GM13976 (cell line): ENCODE data around the gene DLX2.

ENCODE experiments used
- DNase-seq: peaks from one replicate; pipeline ENCODE4 v3.0.0; 2012; ENCODE audit warnings: low spot score
- CTCF ChIP-seq: IDR thresholded peaks from 2 replicates; pipeline ENCODE4 v1.5.1; 2012; ENCODE audit warnings: borderline replicate concordance, mild to moderate bottlenecking; ENCODE audit not compliant: insufficient read depth; ENCODE audit errors: extremely low read depth, missing control alignments, control extremely low read depth
- in situ Hi-C: fragments of 300-500 bp; cut with MboI; formaldehyde crosslinking; loops from one replicate; pipeline ENCODE4 v1.12.0; 2022; ENCODE audit warnings: low sequenced_read_pairs, mixed read lengths, inconsistent platforms; ENCODE audit not compliant: unreplicated experiment

Gene DLX2

GRCh38 chr2:172056293-172056692 lies 46.4 kb downstream of the DLX2 start:
- in situ Hi-C loops, result no loop called here
- no peak for DNase-seq
- TF ChIP-seq CTCF, result no peak

- in situ Hi-C loops, result no loop called here
- no peak for TF ChIP-seq CTCF
Observed at GRCh38 chr2:172053486-172053885, 49.2 kb downstream of the DLX2 start.

GRCh38 chr2:172052000-172052983 lies 50.4 kb downstream of the DLX2 start:
- peak; percentile 25 for DNase-seq
- in situ Hi-C loops, result no loop called here
- no peak for TF ChIP-seq CTCF

More at GRCh38 chr2:172053486-172053885, 49.2 kb downstream of the DLX2 start:
- DNase-seq, result no peak

GRCh38 chr2:172050479-172051125 lies 52.1 kb downstream of the DLX2 start:
- DNase-seq, result no peak

GRCh38 chr2:172049567-172050120 lies 53.1 kb downstream of the DLX2 start:
- no peak for TF ChIP-seq CTCF
- in situ Hi-C loops, result no loop called here
- no peak for DNase-seq

More at GRCh38 chr2:172050479-172051125, 52.1 kb downstream of the DLX2 start:
- in situ Hi-C loops, result no loop called here
- no peak for TF ChIP-seq CTCF
